Keratinocyte (primary cell): Measurements from ENCODE around the gene RERE. TPM values are rescaled to one million over a fixed set of nuclear protein-coding genes. Genes with fewer than 3 reads are reported as not detected.

Experiments
- DNase-seq: peaks from one replicate; pipeline ENCODE4 v3.0.0-alpha.2; 2011; ENCODE audit warnings: low read depth, missing footprints, low spot score
- FAIRE-seq: peaks from 2 replicates; lab custom pipeline; 2011; peaks lifted over from hg19 to GRCh38; lab: Jason Lieb, UNC
- H2AFZ ChIP-seq: 2 replicates; pipeline ENCODE4 v1.6.0; 2012; ENCODE audit warnings: low read length, control low read depth, inconsistent platforms; ENCODE audit not compliant: control insufficient read depth
- H3K27ac ChIP-seq: 2 replicates; pipeline ENCODE4 v1.5.1; 2011; ENCODE audit warnings: low read length; ENCODE audit not compliant: control insufficient read depth, insufficient read depth
- H3K27me3 ChIP-seq: 3 replicates; pipeline ENCODE4 v1.6.0; 2011; ENCODE audit warnings: low read length; ENCODE audit not compliant: control insufficient read depth, insufficient read depth; ENCODE audit errors: extremely low read depth
- H3K36me3 ChIP-seq, 2 experiments: 2 replicates in 1 of 2; 3 replicates in 1 of 2; pipeline ENCODE4 v1.5.1; 2011; ENCODE audit warnings: low read length in 2 of 2, mild to moderate bottlenecking in 1 of 2; ENCODE audit not compliant: control insufficient read depth in 2 of 2, insufficient read depth in 2 of 2; ENCODE audit errors: extremely low read depth in 1 of 2
- H3K4me1 ChIP-seq: 3 replicates; pipeline ENCODE4 v1.5.1; 2011; ENCODE audit warnings: low read length; ENCODE audit not compliant: control insufficient read depth, insufficient read depth; ENCODE audit errors: extremely low read depth
- H3K4me2 ChIP-seq: 3 replicates; pipeline ENCODE4 v1.6.0; 2011; ENCODE audit warnings: low read depth, low read length; ENCODE audit not compliant: control insufficient read depth, insufficient read depth; ENCODE audit errors: extremely low read depth
- H3K4me3 ChIP-seq, 3 experiments: fragments of 200-600 bp in 1 of 3; sonication (generic) in 1 of 3; 2 replicates in 2 of 3; 3 replicates in 1 of 3; pipeline ENCODE4 v1.5.1; 2011 to 2016; ENCODE audit warnings: low read length in 3 of 3, mild to moderate bottlenecking in 3 of 3, control low read depth in 2 of 3, inconsistent platforms in 1 of 3, low read depth in 1 of 3, mixed read lengths in 1 of 3, mixed run types in 1 of 3, moderate library complexity in 1 of 3; ENCODE audit not compliant: control insufficient read depth in 2 of 3, insufficient read depth in 2 of 3; ENCODE audit errors: extremely low read depth in 1 of 3
- H3K79me2 ChIP-seq: 2 replicates; pipeline ENCODE4 v1.6.0; 2012; ENCODE audit warnings: low read length; ENCODE audit not compliant: control insufficient read depth, insufficient read depth
- H3K9ac ChIP-seq: 3 replicates; pipeline ENCODE4 v1.6.0; 2011; ENCODE audit warnings: low read length; ENCODE audit not compliant: control insufficient read depth, insufficient read depth; ENCODE audit errors: extremely low read depth
- H3K9me1 ChIP-seq: 3 replicates; pipeline ENCODE4 v1.6.0; 2011; ENCODE audit warnings: low read length; ENCODE audit not compliant: control insufficient read depth, insufficient read depth; ENCODE audit errors: extremely low read depth
- H3K9me3 ChIP-seq: 2 replicates; pipeline ENCODE4 v1.5.1; 2012; ENCODE audit warnings: low read depth, low read length; ENCODE audit not compliant: control insufficient read depth
- H4K20me1 ChIP-seq: 3 replicates; pipeline ENCODE4 v1.6.0; 2011; ENCODE audit warnings: low read length; ENCODE audit not compliant: control insufficient read depth, insufficient read depth; ENCODE audit errors: extremely low read depth
- CTCF ChIP-seq, 3 experiments: IDR thresholded peaks in 1 of 3; conservative IDR thresholded peaks in 1 of 3; optimal IDR thresholded peaks in 1 of 3; 2 replicates in 2 of 3; 3 replicates in 1 of 3; pipeline versions ENCODE3 to v1.5.1; 2011; ENCODE audit warnings: low read length in 3 of 3, mild to moderate bottlenecking in 3 of 3, moderate library complexity in 2 of 3, control low read depth in 1 of 3, inconsistent platforms in 1 of 3; ENCODE audit not compliant: insufficient read depth in 2 of 3; ENCODE audit errors: extremely low read depth in 1 of 3
- EZH2 ChIP-seq: IDR thresholded peaks from one replicate; pipeline ENCODE4 v1.6.1; 2012; ENCODE audit warnings: inconsistent platforms, mild to moderate bottlenecking, low read length, moderate library complexity
- dilution Hi-C: fragments of 300-500 bp; cut with MboI; formaldehyde crosslinking; loops from one replicate; pipeline ENCODE4 v1.7.0; 2020; ENCODE audit warnings: low sequenced_read_pairs; ENCODE audit not compliant: extremely low pct_ligation_motif_present
- polyA plus RNA-seq, 5 experiments: library from polyadenylated mRNA; depleted of rRNA in 3 of 5; stranded (reverse) in 3 of 5; stranded (forward) in 1 of 5; unstranded in 1 of 5; fragments of >200 nt; gene quantifications; 1 replicate in 1 of 5; 2 replicates in 3 of 5; 3 replicates in 1 of 5; pipeline versions ENCODE4 v1.2.1 to v1.2.3, GENCODE V29; 2011 to 2012; ENCODE audit warnings: missing spikeins in 2 of 5, low read depth in 1 of 5, low replicate concordance in 1 of 5

The RERE gene
- polyA plus RNA-seq, 1 donor (not counting 4 experiments of a cell fraction or from before 2014, with no cell fraction given), result 3.8 TPM

GRCh38 chr1:8524627-8525157, 292.7 kb downstream of the RERE start:
- H3K9me1 ChIP-seq, result no peaks in the 10 kb centered on the region
- FAIRE-seq (peak; percentile 5), DNase-seq (no peak)
- H3K9me3 ChIP-seq, result no peaks in the 10 kb centered on the region
- H3K9ac ChIP-seq, result peak overlapping the region; percentile 89
- H2AFZ ChIP-seq, result no peak overlapping the region
- peak overlapping the region; percentile 87 for H3K27ac ChIP-seq
- H3K27me3 ChIP-seq, result no peaks in the 10 kb centered on the region
- H3K79me2 ChIP-seq, result peaks cover 8% of the 10 kb centered on the region
- peak overlapping the region; percentile 97 for H3K4me2 ChIP-seq
- dilution Hi-C loops, result no loop called here
- TF ChIP-seq CTCF (optimal IDR thresholded peaks at IDR 0.05 in 1 of 3, IDR thresholded peaks at IDR 0.05 in 1 of 3, conservative IDR thresholded peaks at IDR 0.05 in 1 of 3; ENCODE audit: extremely low read depth in 1 of 3, insufficient read depth in 2 of 3, low read length in 3 of 3) (no peak), EZH2 (no peak)
- peaks cover 44% of the 10 kb centered on the region for H3K4me1 ChIP-seq
- no peaks in the 10 kb centered on the region for H3K36me3 ChIP-seq
- peak overlapping the region; percentile 39 to 88 (median 72) for H3K4me3 ChIP-seq
- no peaks in the 10 kb centered on the region for H4K20me1 ChIP-seq

- Histone ChIP-seq H4K20me1 (no peaks in the 10 kb centered on the region), H2AFZ (no peak overlapping the region), H3K9me3 (no peaks in the 10 kb centered on the region), H3K36me3 (no peaks in the 10 kb centered on the region), H3K27me3 (no peaks in the 10 kb centered on the region), H3K79me2 (peaks cover 8% of the 10 kb centered on the region), H3K4me3 (no peak overlapping the region), H3K27ac (peak overlapping the region; percentile 15), H3K9me1 (no peaks in the 10 kb centered on the region), H3K4me1 (peaks cover 44% of the 10 kb centered on the region), H3K9ac (no peak overlapping the region), H3K4me2 (peak overlapping the region; percentile 4)
- dilution Hi-C loops, result no loop called here
- DNase-seq, result no peak
- no peak for TF ChIP-seq CTCF (optimal IDR thresholded peaks at IDR 0.05 in 1 of 3, IDR thresholded peaks at IDR 0.05 in 1 of 3, conservative IDR thresholded peaks at IDR 0.05 in 1 of 3; ENCODE audit: extremely low read depth in 1 of 3, insufficient read depth in 2 of 3, low read length in 3 of 3)
- TF ChIP-seq EZH2, result no peak
- no peak for FAIRE-seq
These were observed 293.7 kb downstream of the RERE start for GRCh38 chr1:8523666-8524206.
